HG02623 (cell line): ENCODE results near the gene ZFC3H1.
"Not testable (repeated sequence)": the region's sequence is repeated elsewhere in the genome, so short reads cannot be mapped to it uniquely, and the experiment has no call there.

Source experiments
- ATAC-seq: cut with Tn5 transposase; IDR thresholded peaks from one replicate; pipeline ENCODE4 v1.9.1; 2021; ENCODE audit warnings: moderate library complexity; ENCODE audit not compliant: unreplicated experiment

Gene ZFC3H1

DNA sequence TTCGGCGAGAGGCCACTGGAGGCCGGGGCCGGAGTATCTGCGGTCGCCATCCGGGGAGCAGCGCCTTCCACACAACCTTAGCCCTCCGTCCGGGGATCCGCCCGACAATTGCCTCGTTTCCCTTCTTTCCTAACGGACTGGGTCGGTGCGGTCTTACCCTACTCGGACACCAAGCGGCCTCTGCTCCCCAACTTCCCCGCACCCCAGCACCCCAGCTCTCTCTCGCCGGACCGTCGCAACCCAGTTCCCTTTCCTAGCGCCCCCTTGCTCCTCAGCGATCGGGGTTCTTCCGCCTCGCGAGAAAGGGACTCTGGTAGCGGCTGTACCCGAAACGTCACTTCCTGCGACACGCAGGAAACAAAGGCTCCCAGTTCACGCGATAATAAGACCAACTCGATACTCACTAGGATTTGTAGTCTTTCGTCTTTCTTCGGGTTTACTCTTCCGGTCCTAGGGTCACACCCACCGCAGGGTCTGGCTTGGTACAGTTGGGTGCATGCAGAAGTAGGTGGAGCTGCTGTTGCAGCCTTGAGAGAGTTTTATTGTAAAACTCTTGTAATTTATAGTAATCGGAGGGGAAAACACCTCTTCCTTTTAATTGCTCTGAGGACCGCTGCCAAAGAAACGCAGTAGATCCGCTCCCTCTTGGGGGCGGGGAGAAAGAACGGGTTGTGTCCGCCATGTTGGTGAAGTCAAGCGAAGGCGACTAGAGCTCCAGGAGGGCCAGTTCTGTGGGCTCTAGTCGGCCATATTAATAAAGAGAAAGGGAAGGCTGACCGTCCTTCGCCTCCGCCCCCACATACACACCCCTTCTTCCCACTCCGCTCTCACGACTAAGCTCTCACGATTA, at the start of gene ZFC3H1, which contains the start of gene THAP2:
TSS of gene ZFC3H1 (minus strand) at position 288 of the 850 bp plus-strand sequence. CDS start at position 50, 238 bp downstream.
TSS of gene THAP2 (plus strand) at position 741 of the 850 bp plus-strand sequence. CDS start 209 bp downstream, outside the sequence.
- peak; percentile 86 for ATAC-seq

DNA sequence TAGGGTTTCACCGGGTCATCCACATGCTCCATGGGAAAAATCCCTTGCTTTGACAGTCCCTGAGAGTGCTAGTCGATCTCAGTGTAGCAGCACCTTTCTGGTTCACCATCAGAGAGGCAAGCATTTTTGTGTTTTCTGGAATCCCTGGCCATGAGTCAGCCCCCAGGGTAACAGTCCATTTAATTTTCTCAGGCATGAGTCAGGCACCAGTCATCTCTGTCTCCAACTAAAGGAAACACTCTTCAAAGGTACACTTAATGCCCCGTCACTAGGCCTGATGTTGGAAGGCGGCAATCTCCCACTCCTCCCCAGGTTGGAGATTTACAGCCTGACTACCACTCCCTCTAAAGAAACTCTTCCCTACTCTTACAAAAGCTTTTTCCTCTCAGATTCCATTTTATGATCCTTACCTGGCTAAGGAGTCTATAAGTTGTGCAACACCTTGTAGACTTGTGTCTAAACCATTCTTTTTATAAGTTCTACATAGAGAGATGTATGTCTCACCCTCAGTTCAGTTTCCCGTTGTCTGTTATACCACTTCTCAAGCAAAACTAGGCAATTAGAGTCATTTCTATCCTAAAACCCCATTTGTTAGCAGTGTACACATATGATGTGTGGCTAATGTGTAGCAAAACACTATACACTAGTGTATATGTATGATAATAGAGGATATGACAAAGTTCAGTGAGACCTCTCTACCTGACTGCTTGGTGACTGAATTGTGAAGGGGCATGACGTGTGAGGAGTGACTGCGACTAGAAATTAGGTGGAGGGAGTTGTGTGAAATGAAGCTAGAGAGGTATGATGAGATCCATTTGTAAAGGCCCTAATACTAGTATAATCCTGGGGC, 46.9 kb upstream of the ZFC3H1 start:
- no peak for ATAC-seq

DNA sequence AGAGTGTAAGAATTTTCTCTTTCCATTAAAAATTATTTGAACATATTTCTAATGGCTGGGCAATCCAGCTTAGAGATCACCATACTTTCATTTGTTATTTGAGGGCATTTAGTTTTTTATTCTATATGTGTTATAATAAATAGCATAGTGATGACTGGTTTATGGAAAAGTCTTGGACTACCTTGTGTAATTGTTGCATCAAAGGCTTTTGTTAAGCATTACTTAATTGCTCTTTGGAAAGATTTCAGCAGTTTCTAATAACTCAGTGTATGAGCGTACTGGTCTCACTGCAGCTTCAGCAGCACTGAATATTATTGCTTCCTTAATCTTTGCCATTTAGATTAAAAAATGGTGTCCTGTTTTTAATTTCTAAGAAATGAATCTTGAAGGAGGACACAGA, 45.0 kb upstream of the ZFC3H1 start:
- no peak for ATAC-seq

DNA sequence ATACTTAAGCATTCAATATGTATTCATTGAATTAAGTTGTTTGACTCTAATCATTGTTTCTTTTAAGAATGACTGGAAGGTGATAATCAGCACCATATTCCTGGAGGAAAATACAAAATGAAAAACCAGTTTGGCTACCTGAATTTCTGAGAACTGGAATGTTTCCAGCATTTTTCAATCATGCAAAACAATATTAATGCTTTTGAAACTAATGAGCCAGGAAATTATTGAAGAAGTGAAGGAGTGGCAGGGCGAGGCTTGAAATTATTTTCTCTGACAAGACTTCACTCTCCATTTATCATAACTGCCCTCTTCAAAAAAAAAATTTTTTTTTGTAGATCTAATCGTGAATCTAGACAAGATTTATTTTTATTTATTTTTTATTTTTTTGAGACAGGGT, 41.3 kb upstream of the ZFC3H1 start:
- ATAC-seq: no peak

DNA sequence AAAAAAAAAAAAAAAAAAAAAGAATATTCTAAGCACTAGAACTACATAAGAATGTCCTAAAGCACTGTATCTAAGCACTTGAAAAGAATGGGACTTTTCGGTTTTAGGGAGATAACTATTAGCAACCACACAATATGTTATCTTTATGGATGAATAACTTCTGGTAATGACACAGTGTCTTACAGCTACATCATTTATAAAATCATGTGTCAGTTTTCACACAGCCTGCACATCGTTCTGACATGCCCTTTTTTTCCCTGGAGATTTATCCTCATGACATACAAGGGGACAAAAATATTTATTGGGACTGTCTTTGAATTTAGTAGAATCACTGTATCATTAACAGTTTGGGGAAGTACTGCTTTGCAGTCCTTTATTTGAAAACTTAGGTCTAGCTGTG, 39.6 kb upstream of the ZFC3H1 start:
- ATAC-seq: no peak

DNA sequence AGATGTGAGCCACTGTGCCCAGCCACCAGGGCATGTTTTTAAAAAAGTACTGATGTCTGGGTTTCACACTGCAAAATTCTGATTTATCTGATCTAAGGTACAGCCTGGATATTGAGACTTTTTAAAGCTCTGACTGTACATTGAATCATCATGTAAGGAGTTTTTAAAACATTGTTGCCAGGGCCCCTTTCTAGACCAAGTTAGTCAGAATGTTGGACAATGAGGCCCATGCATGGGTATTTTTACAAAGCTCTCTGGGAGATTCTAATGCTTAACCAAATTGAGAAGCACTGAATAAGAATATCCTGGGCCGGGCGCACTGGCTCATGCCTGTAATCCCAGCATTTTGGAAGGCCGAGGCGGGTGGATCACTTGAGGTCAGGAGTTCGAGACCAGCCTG, 38.9 kb upstream of the ZFC3H1 start:
- no peak for ATAC-seq

GRCh38 chr12:71702181-71702580, 38.5 kb upstream of the ZFC3H1 start:
- not testable (repeated sequence) for ATAC-seq

- ATAC-seq: no peak
Observed at GRCh38 chr12:71695782-71696181, 32.1 kb upstream of the ZFC3H1 start.

GRCh38 chr12:71694099-71694820, 30.6 kb upstream of the ZFC3H1 start:
- ATAC-seq: peak; percentile 87

DNA sequence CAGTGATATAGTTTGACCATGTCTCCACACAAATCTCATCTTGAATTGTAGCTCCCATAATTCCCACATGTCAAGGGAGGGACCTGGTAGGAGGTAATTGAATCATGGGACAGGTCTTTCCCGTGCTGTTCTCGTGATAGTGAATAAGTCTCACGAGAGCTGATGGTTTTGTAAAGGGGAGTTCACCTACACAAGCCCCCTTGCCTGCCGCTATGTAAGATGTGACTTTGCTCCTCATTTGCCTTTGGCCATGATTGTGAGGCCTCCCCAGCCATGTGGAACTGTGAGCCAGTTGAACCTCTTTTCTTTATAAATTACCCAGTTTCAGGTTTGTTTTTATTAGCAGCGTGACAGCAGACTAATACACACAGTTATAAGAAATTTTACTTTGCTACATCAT, 30.0 kb upstream of the ZFC3H1 start:
- peak; percentile 2 for ATAC-seq

GRCh38 chr12:71693126-71693525, 29.5 kb upstream of the ZFC3H1 start:
- ATAC-seq: no peak

DNA sequence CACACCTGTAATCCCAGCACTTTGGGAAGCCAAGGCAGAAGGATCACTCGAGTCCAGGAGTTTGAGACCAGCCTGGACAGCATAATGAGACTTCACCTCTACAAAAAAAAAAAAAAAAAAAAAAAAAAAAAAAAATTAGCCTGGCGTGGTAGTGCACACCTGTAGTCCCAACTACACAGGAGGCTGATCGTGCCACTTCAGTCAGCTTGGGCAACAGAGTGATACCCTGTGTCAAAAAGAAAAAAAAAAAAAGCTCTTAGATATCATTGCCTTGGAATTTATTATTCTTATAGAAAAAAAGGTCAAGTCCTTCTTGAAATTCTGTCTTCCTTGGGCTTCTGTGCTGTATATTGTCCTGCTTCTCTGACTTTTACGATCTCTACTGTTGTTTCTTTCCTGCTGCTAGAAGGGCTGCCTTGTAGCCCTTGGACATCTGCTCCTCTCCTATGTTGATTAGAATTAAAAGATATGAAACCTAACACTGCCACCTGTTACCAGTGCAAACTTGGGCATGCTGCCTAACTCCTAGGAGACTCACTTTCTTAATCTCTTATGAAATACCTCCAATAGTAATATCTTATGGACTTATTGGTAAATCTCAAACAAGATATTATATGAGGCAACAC, 28.0 kb upstream of the ZFC3H1 start:
- no peak for ATAC-seq

DNA sequence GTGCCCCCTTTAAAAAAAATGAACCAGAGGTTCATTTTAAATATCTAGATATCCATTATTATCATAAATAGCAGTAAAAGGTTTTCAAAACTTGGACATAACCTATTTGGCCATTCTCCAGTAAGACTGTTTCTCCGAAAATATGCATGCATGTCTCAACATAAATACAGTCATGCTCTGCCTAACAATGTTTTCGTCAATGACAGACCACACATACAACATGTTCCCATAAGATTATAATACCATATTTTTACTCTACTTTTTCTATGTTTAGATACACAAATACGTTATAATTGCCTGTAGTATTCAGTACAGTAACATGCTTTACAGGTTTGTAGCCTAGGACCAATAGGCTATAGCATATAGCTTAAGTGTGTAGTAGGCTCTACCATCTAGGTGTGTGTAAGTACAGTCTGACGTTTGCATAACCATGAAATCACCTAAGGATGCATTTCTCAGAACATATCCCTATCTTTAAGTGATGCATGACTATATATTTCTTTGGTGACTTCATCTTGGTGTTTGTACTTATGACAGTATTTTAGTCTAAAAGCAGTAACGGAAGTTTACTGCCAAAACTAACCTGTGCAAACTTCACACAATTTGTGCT, 25.4 kb upstream of the ZFC3H1 start:
- ATAC-seq: no peak

DNA sequence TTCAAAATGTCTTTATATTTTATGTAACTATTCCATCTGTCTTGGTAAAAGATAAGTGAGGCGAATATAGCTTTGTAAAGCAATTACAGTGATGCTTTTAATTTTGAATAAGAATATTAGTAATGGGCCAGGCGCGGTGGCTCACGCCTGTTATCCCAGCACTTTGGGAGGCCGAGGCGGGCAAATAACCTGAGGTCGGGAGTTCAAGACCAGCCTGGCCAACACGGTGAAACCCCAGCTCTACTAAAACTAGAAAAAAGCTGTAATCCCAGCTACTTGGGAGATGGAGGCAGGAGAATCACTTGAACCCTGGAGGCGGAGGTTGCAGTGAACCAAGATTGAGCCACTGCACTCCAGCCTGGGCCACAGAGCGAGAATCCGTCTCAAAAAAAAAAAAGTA, 23.5 kb upstream of the ZFC3H1 start:
- not testable (repeated sequence) for ATAC-seq

DNA sequence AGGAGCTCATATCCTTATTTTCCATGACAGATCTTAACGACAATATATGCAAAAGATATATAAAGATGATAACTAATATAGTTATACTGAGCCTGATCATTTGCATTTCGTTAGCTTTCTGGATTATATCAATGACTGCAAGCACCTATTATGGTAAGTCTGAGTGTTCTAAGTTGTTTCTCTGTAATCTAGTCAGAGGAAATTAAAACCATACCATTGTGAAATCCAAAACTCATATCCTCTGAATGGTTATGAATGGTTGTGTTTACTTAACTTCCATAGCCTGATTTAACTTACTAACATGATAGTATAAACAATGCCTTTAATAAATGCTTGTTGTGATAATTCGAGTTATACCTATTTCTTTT, 23.0 kb upstream of the ZFC3H1 start:
- no peak for ATAC-seq

DNA sequence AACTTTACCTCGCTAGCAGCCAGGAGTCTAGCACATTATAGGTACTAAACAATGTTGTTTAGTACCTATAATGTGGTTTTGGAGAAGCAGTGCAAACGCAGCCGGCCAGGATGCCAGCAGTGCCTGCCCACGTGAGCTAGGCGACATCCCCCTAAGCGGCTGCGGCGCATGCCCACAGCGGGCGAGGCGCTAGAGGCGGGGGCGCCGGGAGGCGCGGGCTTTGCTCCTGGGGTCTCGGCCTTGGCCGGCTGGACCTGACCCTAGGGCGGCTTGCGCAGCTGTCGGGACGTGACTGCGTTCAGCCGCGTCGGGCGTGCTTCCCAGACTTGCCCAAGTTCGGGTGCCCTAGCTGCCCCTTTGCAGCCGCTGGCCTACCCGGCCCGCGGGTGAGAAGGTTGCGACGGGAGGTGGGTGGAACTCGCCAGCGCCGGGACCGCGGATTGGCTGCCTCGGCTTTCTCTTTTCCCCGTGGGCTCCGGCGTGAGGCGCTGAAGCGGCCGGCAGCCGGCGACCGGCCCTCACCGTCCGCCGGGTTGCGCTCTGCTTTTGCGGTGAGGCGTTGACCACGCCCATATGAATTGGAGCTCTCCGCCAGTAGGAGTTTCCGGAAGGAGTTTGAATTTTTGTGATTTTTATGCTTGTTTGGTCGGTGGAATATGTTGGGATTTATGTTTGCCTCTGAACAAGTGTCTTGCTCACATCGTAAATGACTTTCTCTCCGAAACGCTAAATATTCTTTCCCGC, 22.4 kb upstream of the ZFC3H1 start, which contains the start of gene TMEM19:
TSS of gene TMEM19 (plus strand) at position 169 of the 744 bp plus-strand sequence. CDS start 599 bp downstream, outside the sequence.
- peak; percentile 77 for ATAC-seq

DNA sequence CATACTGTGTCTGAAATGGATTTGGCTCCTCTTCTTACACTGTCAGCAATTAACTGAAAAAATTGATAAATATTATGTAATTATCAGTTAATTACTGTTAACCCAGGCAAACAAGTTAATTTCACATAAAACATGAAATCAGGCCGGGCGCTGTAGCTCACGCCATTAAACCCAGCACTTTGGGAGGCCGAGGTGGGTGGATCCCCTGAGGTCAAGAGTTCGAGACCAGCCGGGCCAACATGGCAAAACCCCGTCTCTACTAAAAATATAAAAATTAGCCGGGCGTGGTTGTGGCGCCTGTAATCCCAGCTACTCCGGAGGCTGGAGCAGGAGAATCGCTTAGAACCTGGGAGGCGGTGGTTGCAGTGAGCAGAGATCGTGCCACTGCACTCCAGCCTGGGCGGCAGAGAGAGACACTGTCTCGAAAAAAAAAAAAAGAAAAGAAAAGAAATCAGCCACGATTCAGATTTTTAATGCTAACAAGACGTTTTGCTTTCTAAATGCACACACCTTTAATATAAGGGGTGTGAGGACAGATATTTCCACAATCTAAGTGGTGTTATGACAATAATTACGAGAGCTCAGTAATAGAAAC, 21.8 kb upstream of the ZFC3H1 start:
- ATAC-seq: no peak

DNA sequence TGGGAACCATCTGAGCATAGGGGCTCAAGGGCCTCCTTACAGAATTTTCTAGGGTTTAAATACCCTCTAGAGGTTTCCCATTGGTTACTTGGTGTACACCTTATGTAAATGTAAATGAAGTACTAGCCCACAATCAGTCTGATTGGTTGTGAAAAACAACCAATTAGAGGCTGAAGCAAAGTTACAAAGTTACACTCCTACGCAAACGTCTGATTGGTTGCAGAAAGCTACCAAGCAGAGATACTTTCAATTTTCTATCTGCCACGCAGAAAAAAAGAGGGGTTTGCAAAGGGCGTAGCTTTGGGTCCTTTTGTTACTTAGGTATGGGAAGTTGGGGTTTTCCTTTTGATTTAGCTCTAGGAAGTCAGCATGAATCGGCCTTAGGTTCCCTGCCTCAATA, 20.4 kb upstream of the ZFC3H1 start:
- no peak for ATAC-seq

- ATAC-seq: no peak
Observed at GRCh38 chr12:71683633-71684032, 20.0 kb upstream of the ZFC3H1 start.
